Ammon's horn (tissue), 1 donor: ENCODE data around the gene MYCN.

Experiments used
- DNase-seq: peaks from one replicate; pipeline ENCODE4 v3.0.0-alpha.2; 2016; ENCODE audit warnings: low spot score

MYCN gene

DNA sequence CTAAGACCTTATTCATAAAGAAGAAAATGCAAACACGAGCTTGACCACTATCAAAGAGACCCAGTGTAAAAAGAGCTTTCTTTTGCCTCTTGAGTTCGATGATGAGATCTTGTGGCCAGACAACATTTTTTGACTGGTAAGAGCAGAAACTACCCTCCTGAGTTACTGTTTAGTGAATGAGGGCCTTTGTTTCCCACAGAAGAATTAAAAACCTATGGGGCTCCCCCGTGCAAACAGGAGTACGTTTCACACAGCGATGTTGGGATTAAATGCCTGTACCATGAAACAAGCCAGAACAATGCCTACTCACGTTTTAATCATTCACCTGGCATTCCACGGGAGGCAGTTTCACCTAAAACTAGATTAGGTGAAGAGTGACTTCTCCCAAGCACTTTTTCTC lies 36.0 kb downstream of the MYCN start:
- no peak for DNase-seq

DNA sequence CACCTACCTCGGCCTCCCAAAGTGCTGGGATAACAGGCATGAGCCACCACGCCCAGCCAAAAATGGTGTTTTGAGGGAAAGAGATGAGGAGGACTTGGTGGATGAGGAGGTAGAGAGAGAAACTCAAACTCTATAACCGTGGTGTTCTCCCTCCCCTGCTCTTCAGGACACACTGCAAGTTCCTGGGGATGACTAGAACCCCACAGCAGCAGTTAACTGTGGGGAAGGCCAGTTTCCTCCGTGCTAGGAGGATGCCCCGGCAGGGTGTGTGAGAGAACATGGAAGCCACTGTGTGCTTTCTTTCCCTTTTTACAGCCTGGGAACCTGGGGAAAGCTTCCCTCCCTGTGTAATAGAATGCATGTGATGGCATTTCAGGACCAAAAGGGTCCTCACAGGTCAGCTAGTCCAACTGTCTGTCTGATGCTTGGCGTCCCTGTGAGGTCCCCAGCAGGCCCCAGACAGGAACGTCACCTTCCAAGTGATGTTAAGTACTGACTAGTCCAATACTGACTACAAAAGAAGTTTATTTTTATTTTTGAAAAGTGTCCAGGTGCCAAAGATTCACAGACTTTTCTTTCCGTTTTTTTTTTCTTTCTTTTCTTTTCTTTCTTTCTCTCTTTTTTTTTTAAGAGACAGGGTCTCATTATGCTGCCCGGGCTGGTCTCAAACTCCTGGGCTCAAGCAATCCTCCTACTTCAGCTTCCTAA lies 38.9 kb downstream of the MYCN start:
- DNase-seq: no peak

DNA sequence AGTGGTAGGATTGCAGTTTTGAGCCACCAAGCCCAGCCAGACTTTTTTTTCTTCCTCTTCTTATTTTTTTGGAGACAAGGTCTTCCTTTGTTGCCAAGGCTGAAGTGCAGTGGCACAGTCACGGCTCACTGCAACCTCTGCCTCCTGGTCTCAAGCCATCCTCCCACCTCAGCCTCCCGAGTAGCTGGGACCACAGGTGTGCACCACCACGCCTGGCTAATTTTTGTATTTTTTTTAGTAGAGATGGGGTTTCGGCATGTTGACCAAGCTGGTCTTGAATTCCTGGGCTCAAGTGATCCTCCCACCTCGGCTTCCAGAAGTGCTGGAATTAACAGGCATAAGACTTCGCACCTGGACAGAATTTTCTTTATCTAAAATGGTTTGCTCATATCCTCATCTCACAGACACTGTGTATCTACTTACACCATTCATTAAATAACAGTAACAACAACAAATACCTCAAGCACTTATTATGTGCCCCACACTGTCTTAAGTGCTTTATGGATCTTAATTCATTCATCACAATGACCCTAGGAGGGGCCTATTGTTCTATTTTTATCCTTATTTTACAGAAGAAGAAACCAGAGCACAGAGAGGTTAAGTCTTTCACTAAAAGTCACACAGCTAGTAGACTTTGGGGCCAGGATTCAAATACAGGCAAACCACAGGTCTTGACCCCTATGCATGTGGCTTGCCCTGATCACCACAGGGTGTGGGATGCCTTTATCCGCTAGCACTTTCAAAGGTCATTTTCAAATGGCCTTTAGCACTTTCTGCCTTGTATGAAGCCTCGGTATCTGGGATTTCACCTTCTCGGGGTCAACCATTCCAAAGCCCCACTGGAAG lies 39.6 kb downstream of the MYCN start:
- DNase-seq: no peak

DNA sequence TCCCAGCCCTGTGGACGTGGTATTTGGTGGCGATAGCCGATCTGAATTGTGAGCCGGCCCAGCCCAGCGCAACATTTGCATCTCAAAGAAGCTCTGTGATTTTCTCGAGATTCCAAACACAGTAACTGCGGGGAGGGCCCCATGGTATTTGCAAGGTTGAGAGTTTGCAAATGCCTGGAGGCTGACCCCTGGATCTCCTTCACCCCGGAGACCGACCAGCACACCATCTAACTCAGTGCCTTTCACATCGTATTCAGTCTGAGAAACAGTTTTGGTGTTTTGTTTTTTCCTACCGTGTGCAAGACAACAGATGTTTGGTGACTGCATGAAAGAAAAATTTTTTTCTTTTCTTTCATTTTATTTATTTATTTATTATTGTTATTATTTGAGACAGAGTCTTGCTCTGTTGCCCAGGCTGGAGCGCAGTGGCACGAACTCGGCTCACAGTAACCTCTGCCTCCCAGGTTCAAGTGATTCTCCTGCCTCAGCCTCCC lies 40.3 kb downstream of the MYCN start:
- DNase-seq: no peak

DNA sequence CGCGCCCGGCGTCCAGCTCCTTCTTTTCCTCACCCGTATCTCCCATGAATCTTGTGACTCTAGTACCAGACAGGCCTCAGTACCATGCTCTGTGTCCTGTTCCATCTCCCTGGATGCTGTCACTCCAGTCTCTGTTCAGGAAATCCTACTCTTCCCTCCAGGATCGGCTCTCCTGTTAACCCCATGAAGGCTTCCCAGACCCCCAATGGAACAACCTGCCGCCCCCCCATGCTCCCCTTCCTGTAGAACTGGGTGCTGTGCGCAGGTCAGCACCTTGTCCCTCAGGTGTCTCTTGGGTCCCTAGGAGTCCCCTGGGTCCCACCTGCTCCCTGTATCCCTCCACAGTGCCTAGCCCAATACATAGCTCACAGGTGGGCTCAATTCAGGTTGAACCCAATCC lies 41.3 kb downstream of the MYCN start:
- DNase-seq: no peak

DNA sequence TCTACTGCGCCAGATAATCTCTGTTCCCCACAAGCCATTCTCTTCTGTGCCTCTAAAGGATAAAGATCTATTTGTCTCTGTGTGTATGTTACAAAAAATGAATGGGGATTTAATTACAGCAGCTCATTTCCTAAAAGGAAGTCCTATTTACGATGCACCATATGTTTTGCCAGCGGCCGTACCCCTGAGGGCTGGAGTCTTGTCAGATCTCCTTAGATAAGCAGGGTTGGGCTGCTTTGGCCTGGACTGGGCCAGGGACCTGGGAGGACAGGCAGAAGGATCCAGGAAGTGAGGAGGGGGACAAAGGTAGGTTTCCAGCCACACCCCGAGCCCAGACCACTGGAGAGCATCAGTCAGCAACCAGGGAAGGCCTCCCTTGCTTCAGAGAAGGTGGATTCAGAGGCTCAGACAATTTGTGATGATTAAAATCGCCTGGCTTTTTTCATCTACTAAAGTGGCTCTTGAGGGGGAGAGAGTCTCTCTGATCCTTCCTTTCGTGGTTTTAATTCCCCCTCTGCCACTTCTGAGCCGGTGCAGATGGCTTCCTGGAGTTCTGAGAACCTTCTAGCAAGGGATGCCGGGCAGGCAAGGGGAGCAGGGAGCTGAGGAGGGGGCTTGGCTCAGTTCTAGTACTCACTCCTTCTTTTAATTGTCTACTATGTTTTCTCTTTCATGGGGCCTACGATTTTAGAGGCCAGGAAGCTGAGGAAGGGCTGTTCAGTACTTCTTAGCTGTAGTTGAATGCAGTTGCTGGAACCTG lies 42.1 kb downstream of the MYCN start:
- DNase-seq: no peak

DNA sequence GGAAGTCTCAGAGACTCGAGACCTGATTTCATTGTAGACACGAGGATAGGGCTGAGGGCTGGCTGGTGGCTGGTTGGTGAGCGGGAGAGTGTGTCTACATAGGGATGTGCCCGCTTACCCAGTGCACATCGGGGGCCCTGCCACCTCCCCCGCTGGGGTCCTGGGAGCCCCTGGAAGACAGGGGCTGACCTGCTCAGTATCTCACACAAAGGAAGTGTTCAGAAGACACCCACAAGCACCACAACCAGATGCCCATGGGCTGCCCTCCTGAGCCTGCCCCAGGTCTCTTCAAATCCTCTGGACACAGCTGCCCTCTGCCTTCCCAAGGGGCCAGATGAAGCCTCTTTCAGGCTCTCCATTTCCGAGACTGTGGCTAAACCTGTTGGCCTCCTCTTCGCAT lies 43.1 kb downstream of the MYCN start:
- DNase-seq: no peak

DNA sequence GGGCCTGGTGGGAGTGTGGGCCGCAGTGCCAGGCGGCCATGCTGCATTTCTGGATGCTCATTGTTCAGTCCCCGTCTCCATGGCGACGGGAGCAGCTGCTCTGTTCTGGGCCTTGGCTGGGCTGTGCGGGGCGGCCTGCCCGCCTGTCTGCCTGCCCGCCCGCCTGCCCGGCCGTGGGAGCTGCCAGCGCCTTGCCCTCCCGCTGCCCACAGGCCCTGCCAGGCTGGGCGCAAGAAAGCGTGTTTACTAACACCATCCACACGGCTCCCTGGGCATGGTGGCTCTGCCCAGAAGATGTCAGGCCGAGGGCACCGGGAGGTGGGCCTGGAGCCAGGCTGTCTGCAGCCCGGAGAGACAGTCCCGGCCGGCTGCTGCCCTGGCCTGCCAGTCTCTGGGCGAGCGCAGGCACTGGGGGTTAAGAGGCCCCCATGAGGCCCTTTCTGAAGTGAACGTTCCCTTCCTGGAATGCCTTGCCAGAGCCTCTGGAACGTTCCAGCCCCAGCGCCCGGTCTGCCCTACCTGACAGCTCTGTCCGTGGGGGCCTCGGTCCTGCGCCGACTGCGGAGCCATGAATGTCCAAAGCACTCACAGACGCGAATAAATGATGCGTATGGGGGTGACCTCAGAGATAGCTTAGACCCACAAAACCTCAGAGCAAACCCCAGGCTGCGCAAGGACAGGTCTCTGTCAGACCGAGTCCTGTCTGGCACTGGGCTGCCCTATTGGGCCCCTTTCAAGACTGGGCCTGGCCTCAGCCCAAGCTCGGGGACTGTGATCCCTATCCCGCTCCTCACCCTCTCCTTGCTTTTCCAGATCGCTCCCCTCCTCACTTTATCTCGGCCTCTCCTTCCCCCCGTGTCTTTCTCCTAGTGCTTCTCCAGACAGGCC lies 44.3 kb downstream of the MYCN start:
- DNase-seq: peak; percentile 98

DNA sequence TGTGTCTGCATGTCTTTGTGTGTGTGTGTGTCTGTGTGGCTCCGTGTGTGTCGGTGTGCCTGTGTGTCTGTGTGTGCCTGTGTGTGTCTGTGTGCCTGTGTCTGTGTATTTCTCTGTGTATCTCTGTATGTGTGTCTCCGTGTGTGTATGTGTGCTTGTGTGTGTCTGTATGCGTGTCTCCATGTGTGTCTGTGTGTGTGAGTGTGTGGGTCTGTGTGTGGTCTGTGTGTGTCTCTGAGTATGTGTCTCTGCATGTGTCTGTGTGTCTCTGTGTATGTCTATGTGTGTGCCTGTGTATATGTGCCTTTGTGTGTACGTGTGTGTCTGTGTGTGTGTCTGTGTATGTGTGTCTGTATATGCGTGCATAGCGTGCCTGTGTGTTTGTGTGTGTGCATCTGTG lies 45.2 kb downstream of the MYCN start:
- no peak for DNase-seq

DNA sequence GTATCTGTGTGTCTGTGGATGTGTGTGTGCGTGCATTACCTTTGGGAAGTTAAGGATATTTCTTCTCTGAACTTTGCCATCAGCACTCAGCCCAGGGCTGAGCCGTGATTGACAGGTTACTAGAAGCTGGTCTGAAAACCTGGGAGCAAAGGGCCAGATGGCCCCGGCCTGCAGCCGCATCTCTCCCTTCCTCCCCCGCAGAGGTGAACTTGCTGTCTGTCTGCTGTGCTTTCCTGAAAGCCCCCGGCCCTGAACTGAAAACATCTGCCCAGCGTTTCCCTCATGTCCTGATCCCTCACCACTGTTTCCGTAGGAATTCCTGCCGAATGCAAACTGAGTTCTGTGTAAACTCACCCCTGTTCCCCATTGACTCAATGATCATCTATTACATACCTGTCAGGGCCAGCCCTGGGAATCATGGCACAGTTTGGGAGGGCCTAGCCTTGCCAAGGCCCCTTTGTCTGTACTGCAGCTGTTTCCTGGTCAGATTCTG lies 45.8 kb downstream of the MYCN start:
- no peak for DNase-seq

DNA sequence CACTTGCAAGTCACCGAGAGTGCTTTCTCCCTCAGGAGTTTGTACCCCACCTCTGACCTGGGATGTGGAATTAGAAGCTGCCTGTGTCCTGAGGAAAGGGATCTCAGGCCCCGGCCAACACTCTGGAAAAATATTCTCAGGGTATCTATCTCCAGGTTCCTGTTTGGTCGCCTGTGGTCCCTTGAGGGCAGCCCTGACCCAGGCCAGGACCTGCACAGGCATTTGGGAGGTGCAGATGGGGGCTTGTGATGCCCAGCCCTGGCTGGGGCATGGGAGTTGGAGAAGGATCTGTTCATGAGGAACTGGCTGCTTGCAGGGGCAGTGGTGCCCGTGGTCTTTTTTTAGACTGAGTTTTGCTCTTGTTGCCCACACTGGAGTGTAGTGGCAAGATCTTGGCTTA lies 46.3 kb downstream of the MYCN start:
- DNase-seq: no peak

DNA sequence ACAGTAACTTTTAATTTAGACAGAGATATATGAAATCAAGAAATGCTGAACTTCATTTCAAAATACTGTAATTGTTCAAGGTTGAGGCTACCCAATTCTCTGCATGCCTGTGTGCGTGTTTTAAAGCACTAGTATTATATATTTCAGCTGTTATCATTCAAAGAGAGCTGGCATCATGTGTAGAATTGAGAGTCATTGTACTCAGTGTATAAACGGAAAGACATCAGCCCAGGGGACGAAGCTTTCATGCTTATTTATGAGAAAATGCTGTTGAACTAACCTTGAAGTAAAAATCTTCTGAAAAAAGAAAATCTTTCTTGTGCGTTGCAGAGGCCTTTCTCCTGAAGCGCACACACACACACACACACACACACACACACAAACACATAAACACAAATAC lies 48.4 kb downstream of the MYCN start:
- no peak for DNase-seq

DNA sequence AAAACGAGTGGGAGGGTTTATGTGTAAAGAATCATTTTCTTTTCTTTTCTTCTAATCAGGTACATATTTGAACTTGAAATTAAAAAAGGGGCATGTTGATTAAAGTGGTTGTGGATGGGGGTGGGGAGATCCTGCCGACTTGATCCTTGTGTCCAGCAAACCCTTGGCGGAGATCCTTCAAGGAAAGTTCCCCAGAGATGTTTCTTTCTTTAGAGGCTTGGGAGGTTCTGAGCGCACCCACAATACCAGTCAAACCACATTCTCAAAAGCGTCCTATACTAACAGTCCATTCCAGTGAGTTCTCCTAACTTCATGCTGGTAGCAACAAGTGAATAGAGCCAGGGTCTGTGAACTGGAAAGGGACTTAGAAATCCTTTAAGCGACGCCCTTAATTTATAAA lies 49.2 kb downstream of the MYCN start:
- DNase-seq: no peak

DNA sequence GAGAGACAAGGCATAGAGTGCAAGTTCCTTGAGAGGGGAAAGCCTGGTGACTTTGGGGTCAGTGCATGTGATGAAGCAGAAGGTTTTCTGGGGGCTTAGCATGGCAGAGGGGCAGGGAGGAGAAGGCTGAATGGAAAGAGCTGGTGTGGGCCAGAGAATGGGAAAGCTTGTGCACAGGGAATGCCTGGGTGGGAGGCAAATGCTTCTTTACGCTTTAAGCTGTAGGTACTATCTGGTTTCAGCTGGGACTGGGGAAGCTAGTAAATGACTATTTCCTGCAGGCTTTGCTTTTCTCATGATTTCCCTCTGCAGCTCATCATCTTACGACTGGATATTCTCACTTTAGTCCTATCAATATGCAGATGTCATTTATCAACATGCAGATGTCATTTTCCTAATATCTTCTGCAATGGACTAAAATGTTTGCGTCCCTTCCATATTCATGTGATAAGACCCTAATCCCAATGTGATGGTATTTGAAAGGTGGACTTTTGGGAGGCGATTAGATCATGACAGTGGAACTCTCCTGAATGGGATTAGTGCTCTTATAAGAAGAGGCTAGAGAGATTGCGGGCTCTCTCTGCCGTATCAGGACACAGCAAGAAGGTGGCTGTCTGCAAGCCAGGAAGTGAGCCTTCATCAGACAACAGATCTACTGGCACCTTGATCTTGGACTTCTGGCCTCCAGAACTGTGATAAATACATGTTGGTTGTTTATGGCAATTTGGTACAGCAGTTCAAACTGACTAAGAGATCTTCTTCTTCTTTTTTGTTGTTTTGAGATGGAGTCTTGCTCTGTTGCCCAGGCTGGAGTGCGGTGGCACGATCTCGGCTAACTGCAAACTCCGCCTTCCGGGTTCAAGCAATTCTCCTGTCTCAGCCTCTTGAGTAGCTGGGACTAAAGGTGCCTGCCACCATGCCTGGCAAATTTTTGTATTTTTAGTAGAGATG lies 50.1 kb downstream of the MYCN start:
- no peak for DNase-seq

DNA sequence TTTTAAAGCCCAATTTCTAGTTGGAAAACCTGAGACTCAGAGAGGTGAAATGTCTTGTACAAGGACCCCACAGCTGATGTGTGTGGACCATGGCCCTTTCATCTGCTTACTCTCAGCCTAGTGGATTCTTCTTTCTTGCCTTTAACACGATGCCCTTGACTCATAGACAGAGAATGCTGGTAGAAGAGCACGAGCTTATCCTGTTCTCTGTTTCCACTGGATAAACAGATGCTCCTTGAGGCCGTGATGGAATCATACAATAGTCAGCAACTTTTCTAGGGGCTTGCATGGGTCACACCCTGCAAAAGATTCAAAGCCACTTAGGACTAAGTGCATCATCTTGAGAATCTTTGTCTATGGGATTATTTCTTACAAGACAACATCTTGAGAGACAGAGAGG lies 50.9 kb downstream of the MYCN start:
- DNase-seq: no peak

DNA sequence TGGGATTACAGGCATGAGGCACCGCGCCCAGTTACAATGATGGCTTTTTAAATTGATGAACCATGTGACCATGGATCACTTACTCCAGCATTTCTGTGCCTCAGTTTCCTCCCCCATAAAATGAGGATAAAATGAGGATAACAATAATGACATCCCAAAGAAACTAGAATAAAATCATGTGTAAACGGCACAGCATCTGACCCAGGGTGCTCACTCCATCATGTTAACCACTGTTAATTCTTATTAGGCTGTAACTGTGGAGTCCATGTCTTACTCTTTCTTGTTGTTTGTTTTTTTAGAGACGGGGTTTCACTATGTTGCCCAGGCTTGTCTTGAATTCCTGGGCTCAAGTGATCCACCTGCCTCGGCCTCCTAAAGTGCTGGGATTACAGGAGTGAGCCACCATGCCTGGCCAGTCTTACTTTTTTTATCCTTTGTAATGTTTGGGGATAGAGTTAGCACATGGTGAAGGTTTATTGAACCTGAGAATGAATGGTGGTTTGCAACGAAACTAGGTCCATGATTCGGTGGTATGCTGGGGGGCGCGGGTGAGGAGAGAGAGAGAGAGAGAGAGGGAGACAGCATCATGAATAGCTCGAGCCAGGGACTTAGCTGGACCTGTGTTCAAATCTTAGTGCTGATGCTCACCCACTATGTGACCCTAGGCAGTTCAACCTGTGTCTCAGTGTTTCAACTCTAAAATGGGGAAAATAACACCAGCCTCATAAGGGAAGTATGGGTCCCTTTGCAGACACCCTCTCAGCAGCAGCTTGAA lies 52.3 kb downstream of the MYCN start:
- DNase-seq: no peak

DNA sequence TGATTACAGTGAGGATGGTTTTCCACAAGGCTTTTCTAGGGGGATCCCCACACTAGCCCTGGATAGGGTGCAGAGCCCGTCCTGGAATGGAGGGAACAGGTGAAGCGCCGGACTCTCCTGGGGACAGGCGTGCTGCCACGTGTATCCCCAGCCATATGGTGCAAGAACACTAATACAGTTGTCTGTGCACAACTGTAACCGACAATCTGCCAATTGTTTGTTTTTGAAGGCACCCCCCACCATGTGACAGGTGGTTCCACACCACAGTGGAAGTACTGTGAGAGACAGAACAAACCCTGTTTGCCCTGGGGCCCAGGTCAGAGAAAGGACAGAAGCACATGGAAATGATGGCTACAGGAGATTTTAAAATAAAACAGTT lies 52.9 kb downstream of the MYCN start:
- DNase-seq: no peak

DNA sequence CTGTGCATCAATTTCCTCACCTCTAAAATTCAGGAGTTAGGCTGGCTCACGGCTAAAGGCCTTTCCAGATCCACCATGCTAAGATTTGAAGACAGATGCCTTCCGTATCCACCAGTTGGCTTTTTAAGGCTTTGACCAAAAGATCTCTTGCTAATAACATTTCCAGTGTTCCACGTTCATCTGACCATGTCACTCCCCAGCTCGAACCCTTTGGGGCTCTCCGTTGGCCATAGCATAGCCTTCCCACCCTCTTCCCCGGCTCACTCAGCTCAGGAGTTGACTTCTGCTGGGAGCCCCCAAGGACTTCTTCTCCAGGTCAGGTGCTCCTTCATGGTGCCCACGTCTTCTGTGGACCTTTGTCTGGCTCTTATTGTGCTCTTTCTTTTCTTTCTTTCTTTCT lies 53.3 kb downstream of the MYCN start:
- no peak for DNase-seq

DNA sequence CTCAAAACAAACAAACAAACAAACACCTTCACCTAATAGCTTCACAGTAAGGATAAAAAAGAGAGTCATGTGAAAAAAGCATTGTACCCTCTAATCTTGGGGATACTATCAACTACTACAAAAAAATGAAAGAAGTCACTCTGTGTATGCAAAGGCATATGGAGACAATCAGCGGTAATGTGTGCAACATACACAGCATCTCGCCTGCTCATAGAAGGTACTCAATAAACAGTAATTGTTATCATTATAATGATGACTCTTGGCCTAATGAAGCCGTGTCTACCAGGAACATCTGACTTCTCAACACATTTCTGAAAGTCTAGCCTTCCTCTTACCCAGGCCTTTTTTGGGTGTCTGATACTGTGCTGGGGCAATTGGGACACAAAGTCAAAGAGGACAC lies 55.3 kb downstream of the MYCN start:
- no peak for DNase-seq
